AG10803 (cell line): ENCODE measurements around the gene CSF2.

Experiments used
- DNase-seq: peaks from one replicate; pipeline ENCODE4 v3.0.0; 2010; ENCODE audit warnings: low read depth
- H3K4me3 ChIP-seq: 2 replicates; pipeline ENCODE4 v1.5.1; 2011; ENCODE audit warnings: mild to moderate bottlenecking, low read length, control low read depth
- CTCF ChIP-seq: conservative IDR thresholded peaks from 2 replicates; pipeline ENCODE4 v1.5.1; 2011; ENCODE audit warnings: mild to moderate bottlenecking, low read length, control low read depth, inconsistent platforms

Gene CSF2

GRCh38 chr5:132074772-132075718 is 1.5 kb downstream of the CSF2 start:
- no peak for TF ChIP-seq CTCF
- no peak for DNase-seq
- H3K4me3 ChIP-seq: no peak overlapping the region

GRCh38 chr5:132075719-132076077 is 2.1 kb downstream of the CSF2 start:
- no peak for DNase-seq
- no peak for TF ChIP-seq CTCF
- no peak overlapping the region for H3K4me3 ChIP-seq

- no peak for DNase-seq
- TF ChIP-seq CTCF: no peak
- no peak overlapping the region for H3K4me3 ChIP-seq
Observed at GRCh38 chr5:132076202-132076830, 2.7 kb downstream of the CSF2 start.

GRCh38 chr5:132076983-132077382 is 3.4 kb downstream of the CSF2 start:
- no peak for TF ChIP-seq CTCF
- H3K4me3 ChIP-seq: no peak overlapping the region
- DNase-seq: no peak

GRCh38 chr5:132079081-132079480 is 5.5 kb downstream of the CSF2 start:
- no peak for DNase-seq
- H3K4me3 ChIP-seq: no peak overlapping the region
- no peak for TF ChIP-seq CTCF

- H3K4me3 ChIP-seq: no peak overlapping the region
- no peak for DNase-seq
- TF ChIP-seq CTCF: no peak
Observed at GRCh38 chr5:132079619-132080018, 6.0 kb downstream of the CSF2 start.

GRCh38 chr5:132080595-132080994 is 7.0 kb downstream of the CSF2 start:
- TF ChIP-seq CTCF: no peak
- no peak for DNase-seq
- no peak overlapping the region for H3K4me3 ChIP-seq
